ENCODE measurements around the gene HEPHL1.

The HEPHL1 gene

GRCh38 chr11:94025690-94026394 is 4.7 kb downstream of the HEPHL1 start:
- no peak overlapping the region for H3K4me3 ChIP-seq (ENCODE audit: low read depth, low read length)
- DNase-seq (ENCODE audit: low read depth) = no peak
- TF ChIP-seq MAX (IDR thresholded peaks at IDR 0.05; ENCODE audit: low read depth, low read length) = no peak
- no peak for TF ChIP-seq POLR2A (IDR thresholded peaks at IDR 0.05; ENCODE audit: extremely low read depth, insufficient read length)
- TF ChIP-seq MYC (IDR thresholded peaks at IDR 0.05; ENCODE audit: low read depth, low read length) = no peak
- no peak for TF ChIP-seq CTCF (IDR thresholded peaks at IDR 0.05; ENCODE audit: low read depth, low read length)

GRCh38 chr11:94027210-94027609 is 6.1 kb downstream of the HEPHL1 start:
- no peak overlapping the region for H3K4me3 ChIP-seq (ENCODE audit: low read depth, low read length)
- TF ChIP-seq MYC (IDR thresholded peaks at IDR 0.05; ENCODE audit: low read depth, low read length) = no peak
- no peak for DNase-seq (ENCODE audit: low read depth)

- H3K4me3 ChIP-seq (ENCODE audit: low read depth, low read length) = no peak overlapping the region
- no peak for TF ChIP-seq MAX (IDR thresholded peaks at IDR 0.05; ENCODE audit: low read depth, low read length)
- TF ChIP-seq MYC (IDR thresholded peaks at IDR 0.05; ENCODE audit: low read depth, low read length) = no peak
- TF ChIP-seq POLR2A (IDR thresholded peaks at IDR 0.05; ENCODE audit: extremely low read depth, insufficient read length) = no peak
- TF ChIP-seq CTCF (IDR thresholded peaks at IDR 0.05; ENCODE audit: low read depth, low read length) = no peak
- DNase-seq (ENCODE audit: low read depth) = no peak
Measured at GRCh38 chr11:94028436-94028835, 7.3 kb downstream of the HEPHL1 start.

- H3K4me3 ChIP-seq (ENCODE audit: low read depth, low read length) = no peak overlapping the region
- no peak for DNase-seq (ENCODE audit: low read depth)
- TF ChIP-seq MYC (IDR thresholded peaks at IDR 0.05; ENCODE audit: low read depth, low read length) (no peak), CTCF (IDR thresholded peaks at IDR 0.05; ENCODE audit: low read depth, low read length) (no peak), POLR2A (IDR thresholded peaks at IDR 0.05; ENCODE audit: extremely low read depth, insufficient read length) (no peak), MAX (IDR thresholded peaks at IDR 0.05; ENCODE audit: low read depth, low read length) (no peak)
Measured at GRCh38 chr11:94030059-94030458, 8.9 kb downstream of the HEPHL1 start.

- H3K4me3 ChIP-seq (ENCODE audit: low read depth, low read length) = no peak overlapping the region
- no peak for TF ChIP-seq CTCF (IDR thresholded peaks at IDR 0.05; ENCODE audit: low read depth, low read length)
- no peak for DNase-seq (ENCODE audit: low read depth)
Measured at GRCh38 chr11:94031625-94032024, 10.5 kb downstream of the HEPHL1 start.

- no peak for DNase-seq (ENCODE audit: low read depth)
- H3K4me3 ChIP-seq (ENCODE audit: low read depth, low read length) = no peak overlapping the region
- no peak for TF ChIP-seq MAX (IDR thresholded peaks at IDR 0.05; ENCODE audit: low read depth, low read length)
- TF ChIP-seq CTCF (IDR thresholded peaks at IDR 0.05; ENCODE audit: low read depth, low read length) = no peak
- TF ChIP-seq POLR2A (IDR thresholded peaks at IDR 0.05; ENCODE audit: extremely low read depth, insufficient read length) = no peak
- no peak for TF ChIP-seq MYC (IDR thresholded peaks at IDR 0.05; ENCODE audit: low read depth, low read length)
Measured at GRCh38 chr11:94032066-94032465, 10.9 kb downstream of the HEPHL1 start.

Measured in NB4 (cell line).